GM21619 (cell line): ENCODE measurements around the gene XYLT1.

Source experiments
- ATAC-seq: cut with Tn5 transposase; IDR thresholded peaks from one replicate; pipeline ENCODE4 v1.9.1; 2021; ENCODE audit not compliant: unreplicated experiment

The XYLT1 gene

DNA sequence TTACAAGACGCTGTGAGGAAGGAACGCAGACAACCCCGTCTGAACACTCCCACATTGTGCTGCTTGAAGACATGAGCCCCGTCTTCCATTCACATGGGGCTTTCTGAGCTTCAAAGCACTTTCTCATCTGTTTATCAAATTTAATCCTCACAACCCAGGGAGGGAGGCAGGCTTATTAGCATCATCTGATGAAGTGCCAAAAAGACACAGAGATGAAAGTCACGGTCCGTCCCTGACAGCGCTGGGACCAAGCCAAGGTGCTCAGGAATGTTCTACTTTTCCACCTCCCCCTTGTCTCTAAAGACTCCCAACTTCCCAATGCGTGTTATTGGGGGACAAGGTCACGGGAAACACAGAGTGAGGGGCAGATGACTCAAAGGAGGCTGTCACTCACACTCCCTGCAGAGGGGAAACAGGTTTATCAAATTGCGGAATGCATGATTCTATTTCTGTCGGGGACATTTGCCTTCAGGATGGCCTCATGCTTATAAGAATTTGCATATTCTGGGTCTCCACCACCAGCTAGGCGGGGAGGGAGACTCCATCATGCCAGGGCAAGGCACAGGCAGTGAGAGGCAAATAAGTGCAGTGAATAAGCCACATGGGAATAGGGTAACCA, 10.7 kb downstream of the XYLT1 start:
- peak; percentile 59 for ATAC-seq

DNA sequence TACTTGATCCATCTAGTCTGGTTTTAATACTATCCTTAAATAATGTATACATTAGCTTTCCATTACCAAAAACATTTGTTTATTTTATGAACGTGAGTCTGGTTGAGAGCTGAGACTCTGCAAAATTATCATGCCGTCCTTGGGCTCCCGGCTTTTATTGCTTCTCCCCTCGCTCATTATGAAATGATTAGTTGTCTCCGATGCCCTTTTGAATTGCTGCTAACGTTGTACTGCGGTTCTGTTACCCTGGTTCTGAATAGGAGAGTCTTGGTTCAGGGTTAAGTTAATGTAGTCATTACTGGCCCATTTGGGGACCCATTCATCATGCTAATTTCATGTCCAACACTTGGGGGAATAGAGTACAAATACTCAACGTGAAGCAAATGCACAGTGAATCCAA, 12.8 kb downstream of the XYLT1 start:
- ATAC-seq, result no peak

DNA sequence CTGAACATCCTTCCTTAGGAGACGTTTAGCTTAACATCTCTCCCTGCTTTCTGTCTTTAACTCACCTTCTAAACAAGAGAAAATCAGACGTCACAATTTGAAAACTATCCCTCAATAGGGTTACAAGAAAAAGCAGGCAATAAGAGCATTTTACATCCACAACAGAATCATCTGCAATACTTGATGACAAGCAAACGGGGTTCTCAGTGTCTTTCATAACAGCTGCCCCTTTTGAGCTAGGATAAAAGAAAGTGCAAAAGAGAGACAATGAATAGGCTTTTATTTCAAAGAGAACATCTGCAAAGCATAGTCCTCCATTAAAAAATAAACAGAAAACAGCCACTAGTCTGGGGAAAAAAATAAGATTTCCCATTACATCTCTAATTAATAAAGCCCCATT, 13.2 kb downstream of the XYLT1 start:
- ATAC-seq, result no peak

DNA sequence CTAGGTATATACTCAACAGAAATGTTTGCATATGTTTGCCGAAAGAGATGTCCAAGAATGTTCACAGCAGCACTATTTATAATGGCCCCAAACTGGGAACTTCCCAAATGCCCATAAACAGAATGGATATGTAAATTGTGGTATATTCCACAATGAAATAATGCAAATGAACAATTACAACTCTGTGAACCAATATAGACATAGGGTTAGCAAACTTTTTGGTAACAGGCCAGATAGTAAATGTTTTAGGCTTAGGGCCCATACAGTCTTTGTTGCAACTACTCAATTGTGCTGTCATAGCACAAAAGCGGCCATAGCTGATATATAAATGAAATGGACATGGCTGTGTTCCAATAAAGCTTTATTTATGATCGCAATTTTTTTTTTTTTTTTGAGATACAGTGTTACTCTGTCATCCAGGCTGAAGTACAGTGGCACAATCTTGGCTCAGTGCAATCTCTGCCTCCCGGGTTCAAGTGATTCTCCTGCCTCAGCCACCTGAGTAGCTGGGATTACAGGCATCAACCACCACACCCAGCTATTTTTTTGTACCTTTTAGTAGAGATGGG, 16.5 kb downstream of the XYLT1 start:
- no peak for ATAC-seq

DNA sequence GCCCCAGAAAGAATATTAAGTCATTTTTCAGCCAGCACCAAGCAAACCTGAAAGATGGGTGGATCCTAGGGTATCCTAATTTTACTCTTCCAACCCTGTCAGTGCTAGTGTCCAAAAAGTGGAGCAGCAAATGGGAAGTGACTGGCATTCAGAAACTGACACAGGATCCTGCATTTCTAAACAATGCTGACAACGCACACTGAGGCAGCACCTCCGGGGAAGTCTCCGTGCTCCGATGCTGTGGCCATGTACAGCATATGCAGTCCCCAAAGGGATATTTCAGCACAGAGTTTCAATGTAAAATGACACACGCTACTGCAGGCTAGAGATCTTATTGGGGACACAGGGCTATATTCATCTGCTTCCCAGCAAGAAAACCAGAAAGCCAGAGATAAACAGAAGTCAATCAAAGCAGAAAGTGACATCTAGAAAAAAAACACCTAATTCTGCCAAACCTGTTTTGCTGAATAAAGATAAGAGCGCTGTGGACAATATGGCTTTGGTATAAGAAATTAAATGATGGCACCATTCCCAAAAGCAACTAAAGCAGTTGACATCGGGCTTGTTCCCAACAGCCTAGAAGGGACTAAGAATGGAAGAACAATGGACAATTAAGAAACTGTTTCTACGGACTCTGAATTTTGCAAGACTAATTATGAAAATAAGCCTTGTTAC, 17.3 kb downstream of the XYLT1 start:
- no peak for ATAC-seq

DNA sequence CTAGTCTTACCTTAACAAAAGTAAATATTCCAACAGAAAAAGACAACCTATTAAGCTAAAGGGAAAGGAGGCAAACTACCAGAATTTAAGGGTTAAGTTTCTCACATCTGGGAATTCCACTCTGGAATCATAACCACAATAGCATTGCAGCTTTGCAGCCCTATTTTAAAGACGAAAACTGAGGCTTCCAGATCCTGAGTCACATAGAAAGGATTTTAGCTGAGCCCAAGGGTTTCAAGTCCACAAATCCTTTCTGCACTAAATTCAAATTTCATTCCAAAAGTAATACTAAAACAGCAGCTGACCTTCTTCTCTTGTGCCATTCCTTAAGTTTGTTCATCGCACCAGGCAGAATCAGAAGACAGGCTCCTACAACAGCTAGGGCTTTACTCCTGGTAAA, 17.8 kb downstream of the XYLT1 start:
- no peak for ATAC-seq

DNA sequence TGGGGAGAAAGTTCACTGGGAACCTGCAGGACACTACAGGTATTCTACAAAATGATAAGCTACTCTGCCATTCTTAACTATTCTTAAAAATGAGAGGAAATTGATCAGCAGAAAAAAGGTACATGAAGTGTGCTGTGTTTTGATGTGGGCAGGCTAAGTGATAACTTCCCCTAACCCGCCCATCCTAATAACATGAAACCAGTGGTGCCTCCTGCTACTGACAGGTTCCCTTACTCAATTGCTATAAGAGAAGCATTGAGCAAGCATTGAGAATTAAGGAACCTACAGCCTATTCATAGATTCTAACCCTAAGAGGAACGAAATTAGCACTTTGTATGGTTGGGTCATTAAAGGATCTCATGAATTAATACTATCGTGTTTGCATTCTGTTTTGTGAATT, 18.9 kb downstream of the XYLT1 start:
- no peak for ATAC-seq

DNA sequence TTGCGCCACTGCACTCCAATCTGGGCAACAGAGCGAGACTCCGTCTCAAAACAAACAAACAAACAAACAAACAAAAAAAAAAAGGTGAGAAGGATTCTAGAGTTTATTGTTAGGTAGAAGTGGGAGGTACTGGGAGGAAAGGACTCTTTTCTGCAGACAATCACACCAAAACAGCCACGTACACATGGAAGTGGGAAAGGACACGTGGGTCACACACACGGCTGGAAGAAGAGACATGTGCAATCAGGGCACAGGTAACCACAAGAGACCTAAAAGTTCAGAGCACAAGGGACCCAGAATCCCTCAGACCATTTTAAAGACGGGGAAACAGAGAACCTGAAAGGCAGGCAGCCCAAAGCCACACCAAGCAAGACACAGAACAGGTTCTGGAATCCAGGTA, 20.5 kb downstream of the XYLT1 start:
- no peak for ATAC-seq

DNA sequence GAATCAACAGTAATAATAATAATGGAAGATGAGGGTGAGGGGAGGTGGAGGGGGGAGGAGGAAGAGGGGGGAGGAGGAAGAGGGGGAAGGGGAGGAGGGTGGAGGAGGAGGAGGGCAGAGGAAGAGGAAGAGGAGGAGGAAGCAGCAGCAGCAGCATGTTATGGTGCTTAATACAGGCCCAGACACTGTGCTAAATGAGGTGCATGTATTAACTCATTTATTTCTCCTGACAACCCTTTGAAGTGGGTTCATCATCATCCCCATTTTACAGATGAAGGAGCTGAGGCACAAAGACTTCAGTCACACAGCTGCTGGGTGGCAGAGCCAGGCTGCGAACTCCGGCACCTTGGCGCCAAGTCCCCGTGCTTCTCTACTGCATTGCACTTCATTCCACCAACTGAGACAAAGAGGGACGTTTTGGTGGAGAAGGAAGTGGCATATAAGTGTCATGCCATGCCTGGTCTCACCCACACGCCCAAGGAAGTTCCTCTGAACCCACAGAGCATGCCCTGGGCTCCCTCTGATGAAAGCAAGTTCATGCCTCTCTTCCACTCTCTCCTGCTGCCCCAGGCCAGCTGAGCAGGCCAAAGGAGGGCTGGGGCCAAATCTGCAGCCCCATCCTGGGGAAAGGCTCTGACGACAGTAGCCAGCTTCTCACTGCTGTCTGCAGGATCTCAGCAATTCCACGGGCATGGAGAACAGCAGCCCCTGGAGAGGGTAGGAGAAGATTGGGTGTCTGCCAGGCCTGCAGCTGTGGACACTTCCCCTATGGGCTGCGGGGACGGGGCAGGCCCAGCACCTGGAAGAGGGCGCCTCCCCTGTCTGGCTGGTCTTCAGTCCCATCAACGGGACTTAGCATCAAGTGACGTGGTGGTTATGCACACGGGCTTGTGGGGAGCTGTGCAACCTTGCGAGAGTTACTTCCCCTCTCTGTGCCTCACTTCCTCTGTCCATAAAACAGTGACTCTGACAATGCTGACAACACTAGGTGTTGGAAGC, 21.8 kb downstream of the XYLT1 start:
- ATAC-seq, result no peak

DNA sequence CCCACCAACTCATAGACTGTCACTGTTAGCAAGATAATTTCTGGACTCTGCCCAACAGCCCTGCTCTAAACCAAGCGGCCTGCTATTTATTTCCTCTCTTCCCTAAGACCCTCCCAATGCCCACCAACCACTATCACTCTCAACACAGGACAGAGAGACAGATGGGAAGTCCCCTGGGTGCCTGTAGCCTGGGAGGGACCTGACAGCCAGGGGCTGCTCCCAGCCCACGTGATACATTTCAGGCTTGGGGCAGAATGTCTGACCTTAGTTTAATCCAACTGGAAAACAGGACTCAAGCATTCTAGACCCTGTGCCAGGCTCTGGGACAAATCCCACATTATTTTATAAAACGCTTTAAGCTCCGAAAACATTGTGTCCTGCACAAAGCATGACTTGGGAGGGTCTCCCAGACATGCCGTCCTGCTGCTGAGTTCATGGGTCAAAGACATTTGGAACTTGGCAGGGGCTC, 23.6 kb downstream of the XYLT1 start:
- no peak for ATAC-seq

DNA sequence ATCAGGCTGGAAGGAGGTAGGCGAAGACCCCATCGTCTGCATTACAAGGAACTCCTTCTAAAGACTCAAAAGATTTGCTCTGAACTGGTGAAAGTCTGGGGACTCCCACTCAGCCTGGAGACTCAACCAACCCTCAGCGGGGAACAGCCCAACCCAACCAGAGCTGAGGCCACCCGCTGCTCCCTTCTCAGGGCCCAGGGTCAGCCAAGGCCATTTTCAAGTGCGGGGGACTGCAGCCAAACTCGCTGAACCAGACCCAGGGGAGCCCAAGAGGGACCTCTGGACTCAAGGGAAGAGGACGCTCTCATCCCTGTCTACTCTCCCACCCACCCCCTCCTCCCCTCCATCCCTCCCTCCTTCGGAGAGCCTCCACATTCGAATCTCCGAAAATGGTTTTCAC, 24.1 kb downstream of the XYLT1 start:
- no peak for ATAC-seq

DNA sequence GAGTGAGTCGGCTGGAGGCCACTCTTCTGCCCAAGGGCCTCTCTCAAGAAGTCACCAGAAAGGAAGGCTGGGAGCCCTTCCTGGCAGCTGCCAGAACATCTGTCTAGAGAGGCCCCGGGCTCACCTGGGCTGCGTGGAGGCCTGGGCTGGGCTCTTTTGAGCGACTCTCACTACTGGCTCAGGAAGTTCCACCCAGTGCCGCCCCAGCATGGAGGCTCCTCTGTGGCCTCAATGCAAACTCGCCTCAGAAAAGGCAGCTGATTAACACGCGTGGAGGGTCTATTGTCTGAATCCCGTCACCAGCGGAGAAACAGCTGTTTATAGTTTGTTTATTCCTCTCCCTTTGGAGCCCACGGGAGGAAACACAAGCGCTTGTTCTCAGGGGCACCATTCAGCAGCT, 25.3 kb downstream of the XYLT1 start:
- no peak for ATAC-seq

DNA sequence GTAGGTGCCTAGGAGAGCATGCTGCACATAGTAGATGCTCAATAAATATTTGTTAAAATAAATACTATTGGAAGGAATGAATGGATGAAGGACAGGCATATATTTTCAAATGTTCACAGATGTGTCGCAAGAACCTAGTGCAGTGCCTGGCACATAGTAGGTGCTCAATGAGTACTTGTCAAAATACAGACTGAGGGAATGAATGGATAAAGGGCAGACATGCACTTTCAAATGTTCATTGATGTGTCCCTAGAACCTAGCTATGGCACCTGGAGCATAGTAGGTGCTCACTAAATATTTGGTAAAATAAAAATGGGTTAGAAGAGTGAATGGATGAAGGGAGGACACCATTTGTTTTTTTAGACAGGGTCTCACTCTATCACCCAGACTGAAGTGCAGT, 26.1 kb downstream of the XYLT1 start:
- no peak for ATAC-seq

DNA sequence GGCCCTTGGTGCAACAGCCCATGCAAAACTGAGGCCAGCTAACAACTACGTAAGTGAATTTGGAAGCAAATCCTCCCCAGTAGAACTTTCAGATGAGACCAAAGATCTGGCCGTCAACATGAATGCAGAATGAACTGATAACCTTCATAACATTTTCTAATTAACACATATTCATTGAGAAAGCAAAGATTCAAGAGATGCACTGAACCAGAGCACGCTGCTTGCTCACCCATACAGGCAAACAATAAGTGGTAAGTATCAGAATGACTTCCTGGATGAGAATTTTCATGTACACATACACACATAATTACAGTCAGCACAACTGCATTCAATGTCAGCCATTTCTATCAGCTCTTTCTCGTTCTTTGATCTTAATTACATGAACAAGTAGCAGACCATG, 30.6 kb downstream of the XYLT1 start:
- ATAC-seq, result no peak

DNA sequence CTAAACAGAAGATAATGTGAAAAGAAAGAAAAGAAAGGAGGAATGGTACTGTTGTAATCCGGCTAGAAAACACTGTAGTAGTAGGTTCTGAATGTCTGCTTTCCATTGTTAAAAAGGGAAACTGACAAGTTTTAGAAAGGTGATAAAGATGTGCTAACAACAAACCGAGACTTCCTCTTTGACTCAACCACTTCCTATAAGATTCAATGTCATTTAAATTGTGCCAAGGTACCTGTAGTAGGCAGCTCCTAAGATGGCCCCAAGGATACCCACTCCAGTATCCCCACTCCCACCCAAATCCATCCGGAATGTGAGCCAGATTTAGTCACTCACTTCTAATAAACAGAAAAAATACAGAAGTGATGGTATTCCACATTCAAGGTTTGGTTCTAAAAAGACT, 31.2 kb downstream of the XYLT1 start:
- no peak for ATAC-seq

DNA sequence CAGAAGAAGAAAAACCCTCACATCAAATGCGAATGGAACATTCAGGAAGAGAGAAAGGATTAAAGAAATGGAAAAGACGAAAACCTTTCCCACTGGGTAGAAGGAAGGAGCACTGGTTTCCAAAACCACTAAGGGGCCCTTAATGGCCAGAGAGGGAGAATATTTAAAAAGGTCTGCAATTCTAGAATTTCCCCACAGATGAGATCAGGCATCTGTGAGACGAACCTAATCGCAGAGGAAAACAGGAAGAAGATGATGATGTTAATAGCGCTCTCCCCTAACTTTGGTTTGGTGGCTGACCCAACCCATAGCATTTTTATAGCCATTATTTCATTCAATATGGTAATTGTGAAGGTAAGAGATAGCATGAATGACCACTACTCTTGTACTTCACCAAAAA, 32.8 kb downstream of the XYLT1 start:
- no peak for ATAC-seq

DNA sequence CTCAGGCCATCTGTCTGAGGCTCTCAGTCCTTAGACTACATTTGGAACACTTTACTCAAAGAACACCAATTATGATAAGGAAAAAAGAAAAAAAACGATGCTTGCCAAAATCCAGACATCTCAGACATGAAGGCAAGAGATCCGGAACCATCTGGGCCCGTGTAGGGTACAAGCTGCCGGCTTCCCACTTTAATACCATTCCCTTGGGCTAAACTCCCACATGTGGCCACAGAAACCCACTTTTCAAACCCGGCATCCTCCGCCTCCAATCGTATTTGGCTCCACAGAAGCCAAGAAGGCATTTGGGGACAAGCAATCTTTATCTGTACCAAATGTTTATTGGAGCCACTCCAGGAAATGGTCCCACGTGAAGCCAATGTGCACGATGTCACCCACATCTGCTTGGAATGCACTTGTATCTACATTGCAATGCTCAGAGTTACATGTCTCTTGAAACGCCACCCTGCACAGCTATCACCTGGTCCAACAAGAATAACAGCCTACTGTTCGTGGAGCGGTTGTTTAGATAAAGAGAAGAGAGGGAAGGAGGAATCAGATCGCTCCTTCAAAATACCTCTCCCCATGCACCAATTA, 33.5 kb downstream of the XYLT1 start:
- ATAC-seq, result no peak

DNA sequence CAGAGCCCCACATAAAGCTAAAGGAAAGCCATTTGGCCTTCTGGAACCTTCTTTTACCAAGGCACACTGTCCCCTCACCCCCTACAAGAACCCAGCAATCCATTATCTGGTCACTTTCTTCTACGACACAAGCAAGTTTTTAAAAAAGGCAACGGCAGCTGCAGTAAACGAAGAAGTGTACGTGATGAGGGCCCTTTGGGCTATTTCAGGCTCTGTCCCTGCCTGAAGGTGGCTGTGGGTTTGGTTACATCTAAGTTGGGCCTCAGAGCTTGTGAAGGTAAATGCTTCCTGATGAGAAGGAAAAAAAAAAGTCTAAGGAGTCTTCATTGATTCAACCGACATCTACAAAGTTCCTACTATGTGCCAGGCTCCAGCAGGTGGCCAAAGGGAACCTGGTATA, 35.4 kb downstream of the XYLT1 start:
- no peak for ATAC-seq

DNA sequence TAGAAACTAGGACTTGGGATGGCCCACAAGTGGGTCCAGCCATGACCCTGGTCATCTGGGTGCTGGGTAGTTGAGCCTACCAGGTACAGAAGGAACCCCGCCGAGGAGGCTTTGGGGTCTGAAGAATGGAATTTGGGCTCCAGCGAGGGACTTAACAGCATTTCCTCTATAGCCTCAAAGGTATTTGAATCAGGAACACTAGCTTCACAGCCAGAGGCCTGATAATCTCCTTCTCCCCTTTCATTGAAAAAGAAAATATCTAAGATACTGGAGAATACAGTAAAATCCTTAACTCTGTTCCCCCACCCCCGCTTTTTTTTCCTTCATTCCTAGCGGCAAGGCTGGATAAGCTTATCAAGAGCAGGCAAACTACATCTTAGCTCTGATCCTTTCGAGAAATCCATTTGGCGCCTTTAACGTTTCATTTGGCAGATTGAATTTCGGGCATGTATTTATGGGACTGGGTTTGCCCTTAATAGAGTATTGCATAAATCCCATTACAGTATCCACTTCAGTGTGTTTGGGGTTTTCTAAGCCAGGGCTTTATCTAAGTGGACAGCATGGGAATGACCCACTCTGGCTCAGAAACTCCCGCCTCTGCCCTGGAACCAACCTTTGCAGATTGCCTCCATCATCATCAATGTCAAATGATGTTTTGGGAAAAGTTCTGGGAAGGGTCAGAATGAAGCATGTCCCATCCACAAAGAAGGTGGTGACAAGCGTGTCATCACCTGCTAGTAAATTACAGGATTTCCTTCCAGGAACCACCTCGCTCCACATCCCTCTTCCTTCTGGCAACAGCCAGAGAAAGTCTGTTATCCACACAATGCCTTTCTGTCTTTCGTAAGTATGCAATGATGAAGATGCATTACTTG, 36.9 kb downstream of the XYLT1 start:
- no peak for ATAC-seq

DNA sequence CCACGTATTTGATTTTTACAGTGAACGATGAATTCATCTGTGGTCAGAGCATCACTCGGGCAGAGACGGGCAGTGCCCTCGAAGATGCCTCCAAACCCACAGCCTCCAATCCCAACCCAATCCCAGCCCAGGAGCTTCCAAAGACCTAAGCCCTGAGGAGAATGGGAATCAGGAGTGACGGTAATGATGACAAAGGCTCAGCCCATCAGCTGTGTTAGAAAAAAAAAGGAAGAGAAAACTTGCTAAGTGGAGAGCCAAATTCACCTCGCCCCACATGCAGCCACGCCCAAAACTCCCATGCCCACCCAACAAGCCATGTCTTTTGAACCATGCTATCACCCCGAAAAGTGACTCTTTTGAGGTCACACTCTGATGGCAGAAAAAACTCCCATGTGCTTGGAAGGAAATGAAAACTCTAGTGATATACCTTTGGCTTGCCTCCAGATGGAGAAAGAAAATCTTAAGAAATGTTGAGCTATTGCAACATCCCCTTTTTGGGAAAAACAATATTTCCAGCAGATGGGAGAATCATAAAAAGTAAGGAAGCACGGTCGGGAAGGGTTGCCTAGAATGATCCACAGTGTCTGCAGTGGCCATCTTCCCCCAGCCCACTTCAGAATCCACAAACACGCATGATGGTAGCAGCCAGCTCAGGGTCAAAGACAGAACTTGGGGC, 37.7 kb downstream of the XYLT1 start:
- no peak for ATAC-seq
